Suppressor macrophage (primary cell): Measurements from ENCODE around the gene MAST4.
A peak's percentile ranks its signal among the peaks of the same experiment; 100 is the strongest.
"Not testable (repeated sequence)": the region's sequence is repeated elsewhere in the genome, so short reads cannot be mapped to it uniquely, and the experiment has no call there.

Experiments used
- DNase-seq, 4 experiments: peaks; one replicate each; pipeline ENCODE4 v3.0.0-alpha.2; 2020 to 2022

MAST4 gene

GRCh38 chr5:66745297-66745696, 149.1 kb downstream of the MAST4 start:
- no peak for DNase-seq

GRCh38 chr5:66747607-66748006, 151.4 kb downstream of the MAST4 start:
- no peak for DNase-seq

- DNase-seq: not testable (repeated sequence)
Measured at GRCh38 chr5:66752668-66753067, 156.5 kb downstream of the MAST4 start.

GRCh38 chr5:66757219-66757833, 161.1 kb downstream of the MAST4 start:
- DNase-seq: peak; percentile 72 to 81 (median 74)

GRCh38 chr5:66757834-66758371, 161.7 kb downstream of the MAST4 start:
- peak in 2 of 4 experiments; percentile 25 to 35 for DNase-seq

GRCh38 chr5:66769030-66769733, 173.0 kb downstream of the MAST4 start:
- DNase-seq: no peak

GRCh38 chr5:66769839-66770617, 173.8 kb downstream of the MAST4 start:
- peak in 2 of 4 experiments; percentile 5 to 10 for DNase-seq

- DNase-seq: no peak
Measured at GRCh38 chr5:66777868-66778267, 181.7 kb downstream of the MAST4 start.

- peak in 3 of 4 experiments; percentile 6 to 23 (median 21) for DNase-seq
Measured at GRCh38 chr5:66779528-66779927, 183.3 kb downstream of the MAST4 start.

- no peak for DNase-seq
Measured at GRCh38 chr5:66788556-66788955, 192.4 kb downstream of the MAST4 start.

GRCh38 chr5:66789434-66789833, 193.2 kb downstream of the MAST4 start:
- DNase-seq: no peak

- no peak for DNase-seq
Measured at GRCh38 chr5:66793049-66793448, 196.9 kb downstream of the MAST4 start.

GRCh38 chr5:66795682-66796081, 199.5 kb downstream of the MAST4 start:
- DNase-seq: no peak

- DNase-seq: peak in 3 of 4 experiments; percentile 4 to 23 (median 9)
Measured at GRCh38 chr5:66796305-66797292, 200.4 kb downstream of the MAST4 start.

- no peak for DNase-seq
Measured at GRCh38 chr5:66802941-66803340, 206.7 kb downstream of the MAST4 start.

GRCh38 chr5:66805514-66806430, 209.6 kb downstream of the MAST4 start:
- DNase-seq: no peak

- DNase-seq: no peak
Measured at GRCh38 chr5:66807743-66808142, 211.6 kb downstream of the MAST4 start.

- DNase-seq: no peak
Measured at GRCh38 chr5:66808663-66809062, 212.5 kb downstream of the MAST4 start.

- no peak for DNase-seq
Measured at GRCh38 chr5:66810151-66810550, 214.0 kb downstream of the MAST4 start.

GRCh38 chr5:66810848-66811261, 214.7 kb downstream of the MAST4 start:
- peak; percentile 9 to 52 (median 39) for DNase-seq

- no peak for DNase-seq
Measured at GRCh38 chr5:66812291-66812690, 216.1 kb downstream of the MAST4 start.
